BE2C (cell line): ENCODE data around the gene CMC1.

Source experiments
- DNase-seq: peaks from one replicate; pipeline ENCODE4 v3.0.0-alpha.2; 2020
- H3K27me3 ChIP-seq: fragments of 250-450 bp; sonication (Bioruptor Pico); 2 replicates; pipeline ENCODE4 v1.5.1; 2020; ENCODE audit warnings: mild to moderate bottlenecking
- H3K36me3 ChIP-seq: fragments of 250-450 bp; sonication (Bioruptor Pico); 2 replicates; pipeline ENCODE4 v1.5.1; 2020; ENCODE audit warnings: mild to moderate bottlenecking
- H3K4me1 ChIP-seq: fragments of 250-450 bp; sonication (Bioruptor Pico); 2 replicates; pipeline ENCODE4 v1.5.1; 2020
- H3K4me3 ChIP-seq: 2 replicates; pipeline ENCODE4 v1.5.1; 2011; ENCODE audit warnings: low read depth, low read length
- H3K9me3 ChIP-seq: fragments of 250-450 bp; sonication (Bioruptor Pico); 2 replicates; pipeline ENCODE4 v1.5.1; 2020
- TF ChIP-seq, protein P1 (sequence below): IDR thresholded peaks from 2 replicates; pipeline ENCODE4 v1.5.1; 2012; ENCODE audit warnings: mild to moderate bottlenecking, low read depth, low read length

The CMC1 gene

DNA sequence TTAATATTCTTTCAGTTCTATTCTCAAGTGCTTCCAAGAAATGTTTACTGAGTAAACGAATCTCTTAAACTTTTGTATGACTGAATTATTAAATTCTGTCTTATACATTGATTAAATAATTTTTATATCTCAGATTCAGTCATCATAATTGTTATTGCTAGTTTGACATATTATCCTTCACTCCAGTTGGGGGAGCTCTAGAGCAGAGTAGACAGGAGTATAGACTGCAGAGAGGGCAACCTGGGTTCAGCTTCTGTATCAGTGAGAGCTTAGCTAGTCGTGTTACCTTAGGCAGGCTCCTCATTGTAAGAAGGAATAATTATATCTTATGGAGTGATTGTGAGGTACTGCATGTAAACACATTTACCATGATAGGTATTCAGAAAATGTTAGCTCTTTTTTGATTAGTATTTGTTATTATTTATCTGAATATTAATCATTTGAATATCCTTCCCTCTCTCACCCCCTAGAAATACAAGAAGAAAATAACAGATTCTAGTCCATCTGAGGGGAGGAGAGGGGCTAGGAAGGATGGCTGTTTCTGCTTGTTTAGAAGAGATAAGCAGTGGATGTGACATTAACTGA lies 76.1 kb downstream of the CMC1 start:
- Histone ChIP-seq H3K27me3 (no peaks in the 10 kb centered on the region), H3K36me3 (no peaks in the 10 kb centered on the region), H3K4me3 (no peak overlapping the region), H3K4me1 (no peaks in the 10 kb centered on the region), H3K9me3 (no peaks in the 10 kb centered on the region)
- peak; percentile 35 for DNase-seq
- TF ChIP-seq, protein P1, sequence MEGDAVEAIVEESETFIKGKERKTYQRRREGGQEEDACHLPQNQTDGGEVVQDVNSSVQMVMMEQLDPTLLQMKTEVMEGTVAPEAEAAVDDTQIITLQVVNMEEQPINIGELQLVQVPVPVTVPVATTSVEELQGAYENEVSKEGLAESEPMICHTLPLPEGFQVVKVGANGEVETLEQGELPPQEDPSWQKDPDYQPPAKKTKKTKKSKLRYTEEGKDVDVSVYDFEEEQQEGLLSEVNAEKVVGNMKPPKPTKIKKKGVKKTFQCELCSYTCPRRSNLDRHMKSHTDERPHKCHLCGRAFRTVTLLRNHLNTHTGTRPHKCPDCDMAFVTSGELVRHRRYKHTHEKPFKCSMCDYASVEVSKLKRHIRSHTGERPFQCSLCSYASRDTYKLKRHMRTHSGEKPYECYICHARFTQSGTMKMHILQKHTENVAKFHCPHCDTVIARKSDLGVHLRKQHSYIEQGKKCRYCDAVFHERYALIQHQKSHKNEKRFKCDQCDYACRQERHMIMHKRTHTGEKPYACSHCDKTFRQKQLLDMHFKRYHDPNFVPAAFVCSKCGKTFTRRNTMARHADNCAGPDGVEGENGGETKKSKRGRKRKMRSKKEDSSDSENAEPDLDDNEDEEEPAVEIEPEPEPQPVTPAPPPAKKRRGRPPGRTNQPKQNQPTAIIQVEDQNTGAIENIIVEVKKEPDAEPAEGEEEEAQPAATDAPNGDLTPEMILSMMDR, result peak; percentile 65

DNA sequence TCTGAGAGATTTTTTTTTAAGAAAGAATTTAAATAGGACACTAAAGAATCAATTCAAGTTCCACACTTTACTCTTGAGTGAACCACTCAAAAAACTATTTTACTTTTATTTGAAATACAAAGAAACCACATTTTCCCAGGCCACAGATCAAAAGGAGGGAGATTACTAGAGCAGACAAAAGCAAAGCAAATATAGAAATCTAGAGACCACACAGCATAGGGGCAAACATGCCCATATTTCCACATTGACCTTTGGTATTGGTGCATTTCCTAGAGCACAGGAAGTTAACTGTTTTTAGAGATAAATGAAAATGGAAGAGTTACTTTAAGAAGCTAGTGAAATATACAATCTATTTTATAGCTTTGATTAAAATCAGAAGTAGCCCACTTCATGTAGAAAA lies 79.6 kb downstream of the CMC1 start:
- Histone ChIP-seq H3K9me3 (no peaks in the 10 kb centered on the region), H3K4me3 (no peak overlapping the region), H3K4me1 (no peaks in the 10 kb centered on the region), H3K27me3 (no peaks in the 10 kb centered on the region), H3K36me3 (no peaks in the 10 kb centered on the region)
- TF ChIP-seq, protein P1, result no peak
- no peak for DNase-seq

DNA sequence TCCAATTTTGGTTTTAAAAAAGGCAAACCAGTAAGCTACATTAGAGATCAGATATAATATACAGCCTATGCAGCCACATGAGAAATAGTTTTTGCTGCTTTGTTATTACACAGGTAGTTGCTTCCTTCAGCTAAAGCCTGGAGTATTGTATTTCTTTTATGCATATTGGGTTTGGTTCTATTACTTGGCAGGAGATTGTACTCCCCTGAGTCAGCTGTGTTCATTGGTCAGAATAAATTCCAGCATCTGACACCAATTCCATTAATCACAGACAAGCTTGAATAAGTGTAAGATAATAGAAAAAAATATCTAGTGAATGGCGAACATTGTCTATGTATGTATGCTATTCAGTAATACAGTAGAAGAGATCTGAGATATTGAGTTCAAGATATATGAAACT lies 81.0 kb downstream of the CMC1 start:
- Histone ChIP-seq H3K36me3 (no peaks in the 10 kb centered on the region), H3K4me1 (no peaks in the 10 kb centered on the region), H3K4me3 (no peak overlapping the region), H3K27me3 (no peaks in the 10 kb centered on the region), H3K9me3 (no peaks in the 10 kb centered on the region)
- DNase-seq, result no peak
- TF ChIP-seq, protein P1, result no peak

DNA sequence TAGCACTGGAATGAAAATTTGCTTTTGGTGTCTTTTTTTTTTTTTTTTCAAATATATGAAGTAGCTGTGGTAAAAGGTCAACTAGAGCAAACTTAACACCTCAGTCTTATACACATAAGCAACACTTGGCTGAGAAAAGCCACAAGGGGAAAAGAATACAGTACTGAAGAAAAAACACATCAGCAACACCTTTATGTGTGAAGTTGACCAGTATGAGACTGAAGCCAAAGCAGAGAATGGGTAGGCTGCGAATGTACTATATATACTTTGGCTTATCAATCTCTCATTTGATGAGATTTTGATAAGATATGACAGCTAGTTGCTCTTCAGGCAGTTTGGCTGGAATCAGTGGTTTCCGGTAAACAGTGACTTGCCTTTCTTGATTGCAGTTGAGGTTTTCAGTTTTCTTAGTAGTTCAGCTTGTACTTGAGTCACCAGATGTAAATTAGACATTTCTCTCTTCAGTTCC lies 85.1 kb downstream of the CMC1 start:
- no peaks in the 10 kb centered on the region for H3K9me3 ChIP-seq
- DNase-seq, result no peak
- no peaks in the 10 kb centered on the region for H3K36me3 ChIP-seq
- H3K4me3 ChIP-seq, result no peak overlapping the region
- TF ChIP-seq, protein P1, result no peak
- H3K4me1 ChIP-seq, result no peaks in the 10 kb centered on the region
- H3K27me3 ChIP-seq, result no peaks in the 10 kb centered on the region

DNA sequence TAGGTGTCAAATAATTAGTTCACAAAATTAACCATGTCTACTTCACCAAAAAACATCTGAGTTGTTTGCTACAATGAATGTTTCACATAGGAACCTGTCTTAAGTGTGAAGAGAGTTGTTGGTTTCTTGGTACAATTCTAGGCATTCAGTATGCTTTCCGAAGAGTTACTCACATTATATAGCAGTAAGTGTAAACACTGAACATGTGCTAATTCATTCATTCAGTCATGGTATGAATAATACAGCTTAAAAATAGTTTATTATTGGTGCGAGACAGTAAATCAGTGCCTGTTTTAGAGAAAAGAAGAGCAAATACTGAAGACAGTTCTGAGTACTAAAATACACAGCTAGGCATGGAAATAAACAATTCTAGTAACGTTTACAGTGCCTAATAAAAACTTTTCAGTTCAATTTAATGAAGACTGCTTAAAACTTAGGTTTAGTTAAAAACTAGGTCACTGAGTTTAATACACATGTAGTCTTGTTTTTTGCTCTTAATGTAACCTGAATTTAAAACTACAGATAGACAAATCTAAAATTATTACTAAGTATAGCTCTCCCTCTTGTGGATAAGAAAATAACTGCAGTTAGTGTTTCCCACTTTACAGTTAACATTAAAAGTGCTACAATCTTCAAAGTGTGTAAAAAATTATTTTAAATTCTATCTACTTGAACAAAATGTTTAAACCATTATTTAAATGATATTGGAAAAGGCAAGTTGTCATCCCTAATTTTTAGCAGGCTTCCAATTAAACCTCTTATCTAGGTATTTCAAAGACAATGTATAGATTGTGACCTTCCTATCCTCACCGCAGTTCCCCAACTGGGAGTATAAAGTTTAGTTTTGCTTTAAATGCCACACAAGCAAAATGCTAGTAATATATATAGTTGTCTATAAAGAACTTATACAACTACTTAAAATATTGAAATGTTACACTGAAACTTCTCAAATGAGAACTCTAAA lies 87.1 kb downstream of the CMC1 start:
- H3K27me3 ChIP-seq, result no peaks in the 10 kb centered on the region
- H3K36me3 ChIP-seq, result no peaks in the 10 kb centered on the region
- no peak for DNase-seq
- H3K4me1 ChIP-seq, result no peaks in the 10 kb centered on the region
- H3K9me3 ChIP-seq, result no peaks in the 10 kb centered on the region
- no peak overlapping the region for H3K4me3 ChIP-seq
- TF ChIP-seq, protein P1, result peak; percentile 34; the same call in 1 of the 2 replicates

DNA sequence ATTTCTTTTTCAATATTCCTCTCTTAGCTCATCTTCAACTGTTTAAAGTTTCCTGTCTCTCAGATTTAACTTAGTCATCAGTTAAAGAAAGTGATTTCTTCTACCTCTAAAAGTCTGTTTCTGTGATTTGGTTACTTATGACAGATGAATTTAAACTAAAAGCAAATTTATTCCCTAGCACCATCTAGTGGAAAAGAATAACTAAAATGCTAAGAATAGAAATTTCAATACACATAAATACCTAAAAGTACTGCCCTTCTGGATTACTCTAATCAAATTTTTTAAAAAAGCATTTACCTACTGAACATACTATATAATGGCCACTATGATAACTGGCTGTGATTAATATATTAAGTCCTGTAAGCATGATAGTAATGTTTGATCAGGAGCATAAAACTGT lies 93.1 kb downstream of the CMC1 start:
- Histone ChIP-seq H3K4me3 (no peak overlapping the region), H3K9me3 (no peaks in the 10 kb centered on the region), H3K36me3 (no peaks in the 10 kb centered on the region), H3K27me3 (no peaks in the 10 kb centered on the region), H3K4me1 (no peaks in the 10 kb centered on the region)
- TF ChIP-seq, protein P1, result no peak
- DNase-seq, result no peak
